NCI-H2029 (cell line): ENCODE results near the gene CTTN.
A peak's percentile ranks its signal among the peaks of the same experiment; 100 is the strongest.
"Not testable (repeated sequence)": the region's sequence is repeated elsewhere in the genome, so short reads cannot be mapped to it uniquely, and the experiment has no call there.

Experiments used
- DNase-seq: peaks from one replicate; lab custom pipeline; 2025; lab: John Stamatoyannopoulos, UW

CTTN gene

DNA sequence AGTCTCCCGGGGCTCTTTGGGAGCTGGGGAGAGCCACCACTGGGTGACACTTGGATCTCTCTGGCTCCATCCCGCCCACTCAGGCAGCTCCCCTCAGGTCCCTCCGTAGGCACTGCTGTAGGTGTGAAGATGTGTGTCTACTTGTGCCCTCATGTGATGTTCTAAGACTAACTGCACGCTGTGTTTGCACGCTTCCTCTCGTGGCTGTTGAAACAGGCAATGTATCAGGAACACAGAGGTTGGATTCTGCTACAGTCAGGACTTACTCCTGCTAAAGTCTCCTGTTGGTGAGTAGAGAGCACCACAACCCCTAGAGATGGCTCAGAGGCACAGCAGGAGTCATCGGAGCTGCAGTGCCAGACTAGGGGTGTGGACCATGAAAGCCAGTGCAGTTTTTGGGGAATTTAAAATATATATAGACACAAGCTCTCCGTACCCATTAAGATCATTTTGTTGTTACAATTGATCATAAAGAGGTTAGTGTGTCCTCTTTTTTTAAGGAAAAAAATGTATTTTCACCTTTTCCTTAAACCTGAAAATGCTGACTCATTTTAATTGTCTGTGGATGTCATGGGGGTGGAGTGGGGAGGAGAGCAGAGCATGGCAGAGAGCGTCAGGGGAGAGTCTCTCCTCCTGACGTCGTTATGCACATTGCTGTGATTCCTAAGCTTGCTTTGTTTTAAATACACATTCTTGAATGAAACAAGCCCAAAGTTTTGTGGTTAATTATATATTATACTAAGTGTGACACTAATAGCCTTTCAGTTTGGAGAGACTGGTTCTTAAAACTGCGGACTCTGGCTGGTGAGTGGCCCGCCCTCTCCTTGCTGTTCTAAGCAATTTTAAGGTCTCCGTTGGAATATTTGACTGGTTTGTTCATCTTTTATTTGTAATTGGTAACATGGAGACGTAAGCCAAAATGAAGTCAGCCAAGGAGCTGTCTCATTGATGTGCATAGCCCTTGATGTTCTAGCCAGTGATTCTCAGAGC lies 16.2 kb upstream of the CTTN start:
- no peak for DNase-seq

- DNase-seq: no peak
Observed at GRCh38 chr11:70383664-70384565, 14.4 kb upstream of the CTTN start.

GRCh38 chr11:70384566-70385152 lies 13.7 kb upstream of the CTTN start:
- no peak for DNase-seq

- no peak for DNase-seq
Observed at GRCh38 chr11:70387564-70387963, 10.8 kb upstream of the CTTN start.

- no peak for DNase-seq
Observed at GRCh38 chr11:70389201-70389600, 9.1 kb upstream of the CTTN start.

GRCh38 chr11:70390882-70391281 lies 7.4 kb upstream of the CTTN start:
- not testable (repeated sequence) for DNase-seq

GRCh38 chr11:70394211-70394950 lies 3.9 kb upstream of the CTTN start:
- DNase-seq: no peak

DNA sequence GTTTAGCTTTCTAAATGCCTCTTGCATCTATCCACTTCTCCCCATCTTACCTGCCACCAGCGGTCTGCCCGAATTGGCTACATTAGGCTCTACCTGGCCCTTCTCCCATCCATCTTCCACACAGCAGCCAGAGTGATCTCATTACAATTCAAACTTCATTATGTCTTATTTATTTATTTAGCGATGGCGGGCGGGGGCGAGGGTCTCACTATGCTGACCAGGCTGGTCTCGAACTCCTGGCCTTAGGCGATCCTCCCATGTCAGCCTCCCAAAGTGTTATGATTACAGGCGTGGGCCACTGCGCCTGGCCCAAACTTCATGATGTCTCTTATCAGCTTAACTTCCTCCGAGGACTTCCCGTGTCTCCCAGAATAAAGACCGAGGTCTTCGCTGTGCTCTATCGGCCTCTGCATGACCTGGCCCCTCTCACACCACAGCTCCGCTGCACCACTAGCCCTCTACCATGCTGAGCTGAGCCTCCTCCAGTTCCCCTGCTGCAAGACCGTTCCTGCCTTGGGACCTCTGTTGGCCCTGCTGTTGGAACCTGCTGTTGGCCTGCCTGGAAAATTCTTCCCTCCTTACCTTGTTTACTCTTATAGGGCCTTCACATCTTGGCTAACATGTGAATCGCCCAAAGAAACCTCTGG lies 870 bp upstream of the CTTN start:
- peak; percentile 42 for DNase-seq

- DNase-seq: no peak
Observed at GRCh38 chr11:70398834-70399680, 728 bp downstream of the CTTN start.

DNA sequence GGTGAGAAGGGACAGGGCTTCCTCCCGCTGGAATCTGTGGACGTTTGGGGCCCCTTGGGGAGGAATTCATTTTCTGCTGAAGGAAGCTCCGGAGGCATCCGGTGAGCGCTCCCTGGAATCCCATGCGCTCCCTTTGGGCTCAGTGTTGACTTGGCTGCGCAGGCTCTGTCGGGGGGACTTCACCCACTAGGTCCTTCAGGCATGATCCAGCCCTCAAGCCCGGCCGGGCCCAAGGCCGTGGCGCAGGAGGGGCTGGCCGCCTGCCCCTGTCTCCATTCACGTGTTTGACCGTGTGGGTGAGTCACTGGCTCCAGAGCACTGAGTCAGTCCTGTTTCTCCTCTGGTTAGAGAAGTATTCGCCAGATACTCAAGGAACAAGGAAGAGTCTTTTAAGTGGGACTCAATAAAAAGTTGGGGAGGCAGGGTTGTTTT lies 1.4 kb downstream of the CTTN start:
- no peak for DNase-seq

- DNase-seq: no peak
Observed at GRCh38 chr11:70400643-70401042, 2.3 kb downstream of the CTTN start.

DNA sequence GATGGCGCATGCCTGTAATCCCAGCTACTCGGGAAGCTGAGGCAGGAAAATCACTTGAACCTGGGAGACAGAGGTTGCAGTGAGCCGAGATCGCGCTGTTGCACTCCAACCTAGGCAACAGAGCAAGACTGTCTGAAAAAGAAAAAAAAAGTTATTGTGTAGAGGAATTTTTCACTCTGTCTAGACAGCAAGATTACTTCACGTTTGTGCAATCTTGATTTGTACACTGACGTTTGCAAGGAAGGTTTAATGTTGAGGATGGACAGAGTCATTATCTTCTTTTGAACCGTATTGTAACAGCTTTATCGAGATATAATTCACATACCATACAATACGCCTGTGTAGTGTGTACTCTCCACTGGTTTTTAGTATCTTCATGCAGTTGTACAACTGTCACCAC lies 3.7 kb downstream of the CTTN start:
- no peak for DNase-seq

DNA sequence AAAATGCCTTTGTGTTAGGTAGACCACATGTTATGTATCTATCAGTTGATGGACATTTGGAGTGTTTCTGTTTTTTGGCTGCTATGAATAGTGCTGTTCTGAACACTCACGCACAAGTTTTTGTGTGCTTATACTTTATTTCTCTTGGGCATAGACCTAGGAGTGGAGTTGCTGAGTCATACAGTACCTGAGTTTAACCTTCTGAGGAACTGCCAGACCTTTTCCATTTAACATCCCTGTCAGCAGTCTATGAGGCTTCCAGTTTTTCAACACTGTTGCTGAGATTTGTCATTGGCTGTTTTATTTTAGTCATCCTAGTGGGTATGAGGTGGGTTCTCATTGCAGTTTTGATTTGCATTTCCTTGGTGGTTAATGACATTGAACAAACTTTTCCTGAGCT lies 4.4 kb downstream of the CTTN start:
- no peak for DNase-seq

GRCh38 chr11:70404244-70404643 lies 5.9 kb downstream of the CTTN start:
- DNase-seq: no peak

- no peak for DNase-seq
Observed at GRCh38 chr11:70405679-70406395, 7.5 kb downstream of the CTTN start.

DNA sequence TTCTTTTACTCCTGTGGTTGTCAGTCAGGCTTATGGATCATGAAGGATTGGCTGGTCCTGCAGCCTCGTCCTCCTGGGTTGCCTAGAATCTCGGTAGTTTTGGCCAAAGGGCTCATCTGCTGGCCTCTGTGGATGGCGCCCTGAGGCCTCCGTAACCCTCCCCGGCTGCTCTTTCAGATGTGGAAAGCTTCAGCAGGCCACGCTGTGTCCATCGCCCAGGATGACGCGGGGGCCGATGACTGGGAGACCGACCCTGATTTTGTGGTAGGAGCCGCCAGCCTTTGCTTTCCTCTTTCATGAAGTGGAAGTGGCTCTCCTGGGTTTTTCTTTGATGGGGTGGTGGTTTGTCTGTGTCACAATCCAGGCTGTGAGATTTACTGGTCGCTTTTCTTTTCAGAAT lies 8.8 kb downstream of the CTTN start:
- DNase-seq: no peak

DNA sequence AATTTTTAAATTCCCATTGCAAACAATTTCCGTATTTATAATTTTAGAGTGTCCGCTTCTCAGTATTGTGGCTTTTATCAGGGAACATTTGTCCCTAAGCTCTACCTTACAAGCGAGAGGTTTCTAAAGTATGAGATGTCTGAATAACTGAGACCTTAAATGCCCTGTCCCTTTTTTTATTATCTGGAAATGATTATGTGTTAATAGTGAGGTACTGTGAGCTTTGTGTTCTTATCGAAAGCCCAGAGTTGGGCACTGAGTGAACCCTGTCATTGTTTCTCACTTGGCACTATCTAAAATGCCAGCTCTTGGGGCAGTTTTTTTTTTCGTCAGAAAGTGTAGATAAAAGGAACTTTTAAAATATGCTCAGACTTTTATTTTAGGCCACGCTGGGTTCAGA lies 9.5 kb downstream of the CTTN start:
- DNase-seq: no peak

DNA sequence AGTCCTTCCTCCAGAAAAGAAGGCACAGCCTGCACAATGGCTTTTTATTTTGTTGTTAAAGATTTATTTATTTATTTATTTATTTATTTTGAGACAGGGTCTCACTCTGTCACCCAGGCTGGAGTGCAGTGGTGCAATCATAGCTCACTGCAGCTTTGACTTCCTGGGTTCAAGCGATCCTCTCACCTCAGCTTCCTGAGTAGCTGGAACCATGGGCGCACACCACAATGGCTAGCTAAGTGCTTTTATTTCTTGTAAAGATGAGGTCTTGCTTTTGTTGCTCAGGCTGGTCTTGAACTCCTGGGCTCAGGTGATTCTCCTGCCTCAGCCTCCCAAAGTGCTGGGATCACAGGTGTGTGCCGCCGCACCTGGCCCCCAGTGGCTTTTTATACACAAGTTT lies 10.0 kb downstream of the CTTN start:
- DNase-seq: not testable (repeated sequence)

DNA sequence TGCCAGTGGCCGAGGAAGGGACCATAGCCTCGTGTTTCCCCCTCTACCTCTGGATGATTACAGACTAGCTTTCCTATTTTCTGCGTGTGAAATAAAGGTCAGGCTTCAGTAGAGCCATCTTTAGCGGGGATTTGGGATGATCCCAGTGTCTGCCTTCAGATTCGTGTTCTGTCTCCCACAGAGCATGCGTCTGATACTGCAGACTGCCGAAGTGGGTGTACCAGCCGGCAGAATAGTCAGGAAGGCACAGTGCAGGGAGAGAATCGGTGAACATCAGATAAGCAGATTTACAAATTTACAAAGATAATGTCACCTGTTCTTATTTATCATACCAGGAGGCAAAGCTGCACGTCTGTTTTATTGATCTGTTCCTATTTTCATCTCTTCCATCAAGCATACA lies 11.1 kb downstream of the CTTN start:
- no peak for DNase-seq

- DNase-seq: no peak
Observed at GRCh38 chr11:70409871-70410270, 11.5 kb downstream of the CTTN start.
